HUDEP-2 (cell line): ENCODE data around the gene LARGE1.

Experiments used
- DNase-seq, 76 experiments: peaks; one replicate each; lab custom pipeline; 2025; ENCODE audit not compliant: unreplicated experiment in 76 of 76; lab: John Stamatoyannopoulos, UW

LARGE1 gene

GRCh38 chr22:33510429-33510904, 409.8 kb downstream of the LARGE1 start:
- no peak for DNase-seq

GRCh38 chr22:33504941-33505625, 415.2 kb downstream of the LARGE1 start:
- no peak for DNase-seq

- DNase-seq = no peak
These were observed 424.2 kb downstream of the LARGE1 start for GRCh38 chr22:33496112-33496511.

GRCh38 chr22:33493476-33494205, 426.6 kb downstream of the LARGE1 start:
- DNase-seq = no peak

- no peak for DNase-seq
These were observed 428.0 kb downstream of the LARGE1 start for GRCh38 chr22:33492210-33492651.

GRCh38 chr22:33487041-33487716, 433.1 kb downstream of the LARGE1 start:
- DNase-seq = no peak

- no peak for DNase-seq
These were observed 438.7 kb downstream of the LARGE1 start for GRCh38 chr22:33481550-33481949.

GRCh38 chr22:33477120-33478111, 442.9 kb downstream of the LARGE1 start:
- no peak for DNase-seq

- DNase-seq = no peak
These were observed 443.6 kb downstream of the LARGE1 start for GRCh38 chr22:33476716-33477115.

GRCh38 chr22:33476206-33476605, 444.1 kb downstream of the LARGE1 start:
- no peak for DNase-seq

- no peak for DNase-seq
These were observed 445.7 kb downstream of the LARGE1 start for GRCh38 chr22:33474587-33474986.

- DNase-seq = no peak
These were observed 447.6 kb downstream of the LARGE1 start for GRCh38 chr22:33472462-33473344.

- no peak for DNase-seq
These were observed 449.8 kb downstream of the LARGE1 start for GRCh38 chr22:33470456-33470855.

GRCh38 chr22:33467620-33468095, 452.6 kb downstream of the LARGE1 start:
- no peak for DNase-seq

- DNase-seq = no peak
These were observed 453.2 kb downstream of the LARGE1 start for GRCh38 chr22:33467080-33467479.

GRCh38 chr22:33465554-33465953, 454.7 kb downstream of the LARGE1 start:
- DNase-seq = no peak

- no peak for DNase-seq
These were observed 455.6 kb downstream of the LARGE1 start for GRCh38 chr22:33464698-33465097.

GRCh38 chr22:33461698-33462434, 458.4 kb downstream of the LARGE1 start:
- no peak for DNase-seq
